ENCODE measurements around the gene ZNF664.

ZNF664 gene

DNA sequence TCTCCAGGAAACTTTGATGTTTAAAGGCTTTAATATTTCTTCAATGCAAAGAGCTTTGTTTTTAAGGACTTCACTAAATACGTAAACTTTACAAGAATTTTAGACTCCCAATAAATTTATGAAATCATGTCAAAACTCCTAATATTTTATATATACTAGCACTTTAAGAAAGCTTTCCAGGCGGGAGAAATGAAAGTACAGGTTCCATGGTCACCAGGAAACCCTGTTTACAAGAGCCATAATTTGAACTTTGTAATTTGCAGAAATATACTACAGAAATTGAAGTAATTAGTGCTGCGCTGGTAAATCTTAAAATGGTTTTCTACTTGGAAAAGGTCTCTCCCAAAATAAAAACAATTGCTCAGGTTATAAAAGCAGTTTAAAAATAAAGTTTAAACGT lies 9.2 kb upstream of the ZNF664 start:
- Histone ChIP-seq H3K9me3 (ENCODE audit: insufficient read depth, low read length, severe bottlenecking) (no peaks in the 10 kb centered on the region), H3K4me2 (ENCODE audit: insufficient read depth, low read length) (no peak overlapping the region), H3K36me3 (ENCODE audit: insufficient read depth, low read length) (no peaks in the 10 kb centered on the region; the same call in 1 of the 2 replicates), H3K79me2 (ENCODE audit: insufficient read depth, low read length) (no peaks in the 10 kb centered on the region), H2AFZ (ENCODE audit: low read depth, low read length) (no peak overlapping the region), H3K4me1 (ENCODE audit: insufficient read depth, low read length) (no peaks in the 10 kb centered on the region), H3K4me3 (ENCODE audit: low read depth in 1 of 2, low read length in 2 of 2) (no peak overlapping the region), H3K27me3 (ENCODE audit: insufficient read depth, low read length, poor library complexity) (no peaks in the 10 kb centered on the region), H3K27ac (ENCODE audit: low read length) (no peak overlapping the region), H4K20me1 (ENCODE audit: insufficient read depth, low read length) (peaks cover 12% of the 10 kb centered on the region; the same call in 1 of the 2 replicates), H3K9ac (ENCODE audit: low read depth, low read length) (no peak overlapping the region)
- DNase-seq (no peak), ATAC-seq (ENCODE audit: insufficient read depth, low read depth) (no peak)
- TF ChIP-seq, protein P1, sequence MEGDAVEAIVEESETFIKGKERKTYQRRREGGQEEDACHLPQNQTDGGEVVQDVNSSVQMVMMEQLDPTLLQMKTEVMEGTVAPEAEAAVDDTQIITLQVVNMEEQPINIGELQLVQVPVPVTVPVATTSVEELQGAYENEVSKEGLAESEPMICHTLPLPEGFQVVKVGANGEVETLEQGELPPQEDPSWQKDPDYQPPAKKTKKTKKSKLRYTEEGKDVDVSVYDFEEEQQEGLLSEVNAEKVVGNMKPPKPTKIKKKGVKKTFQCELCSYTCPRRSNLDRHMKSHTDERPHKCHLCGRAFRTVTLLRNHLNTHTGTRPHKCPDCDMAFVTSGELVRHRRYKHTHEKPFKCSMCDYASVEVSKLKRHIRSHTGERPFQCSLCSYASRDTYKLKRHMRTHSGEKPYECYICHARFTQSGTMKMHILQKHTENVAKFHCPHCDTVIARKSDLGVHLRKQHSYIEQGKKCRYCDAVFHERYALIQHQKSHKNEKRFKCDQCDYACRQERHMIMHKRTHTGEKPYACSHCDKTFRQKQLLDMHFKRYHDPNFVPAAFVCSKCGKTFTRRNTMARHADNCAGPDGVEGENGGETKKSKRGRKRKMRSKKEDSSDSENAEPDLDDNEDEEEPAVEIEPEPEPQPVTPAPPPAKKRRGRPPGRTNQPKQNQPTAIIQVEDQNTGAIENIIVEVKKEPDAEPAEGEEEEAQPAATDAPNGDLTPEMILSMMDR (IDR thresholded peaks at IDR 0.05; ENCODE audit: borderline replicate concordance, extremely low read depth, low read length, poor library complexity, severe bottlenecking), result no peak
- TF ChIP-seq EZH2 (IDR thresholded peaks at IDR 0.05; ENCODE audit: borderline replicate concordance, low read depth, low read length, severe bottlenecking), result no peak

DNA sequence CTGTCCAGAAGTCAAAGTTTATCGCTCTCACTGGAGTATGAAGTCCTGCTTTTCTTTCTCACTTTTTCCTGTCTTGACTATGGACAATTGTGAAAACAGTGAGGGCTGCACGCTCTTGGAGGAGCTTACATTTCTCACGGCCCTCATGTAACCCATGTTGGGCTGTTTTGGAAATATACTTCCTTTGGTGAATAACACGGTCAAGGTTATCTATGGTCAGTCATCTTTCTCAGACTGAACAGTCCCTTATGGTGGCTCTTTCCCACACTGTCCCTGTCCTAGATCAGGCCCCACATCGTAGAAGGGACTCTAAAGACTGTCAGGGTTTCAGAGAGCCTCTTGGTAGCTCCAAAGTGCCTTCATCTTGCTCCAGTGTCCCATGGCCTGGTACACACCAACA lies 7.6 kb upstream of the ZNF664 start:
- no peaks in the 10 kb centered on the region for H3K79me2 ChIP-seq (ENCODE audit: insufficient read depth, low read length)

DNA sequence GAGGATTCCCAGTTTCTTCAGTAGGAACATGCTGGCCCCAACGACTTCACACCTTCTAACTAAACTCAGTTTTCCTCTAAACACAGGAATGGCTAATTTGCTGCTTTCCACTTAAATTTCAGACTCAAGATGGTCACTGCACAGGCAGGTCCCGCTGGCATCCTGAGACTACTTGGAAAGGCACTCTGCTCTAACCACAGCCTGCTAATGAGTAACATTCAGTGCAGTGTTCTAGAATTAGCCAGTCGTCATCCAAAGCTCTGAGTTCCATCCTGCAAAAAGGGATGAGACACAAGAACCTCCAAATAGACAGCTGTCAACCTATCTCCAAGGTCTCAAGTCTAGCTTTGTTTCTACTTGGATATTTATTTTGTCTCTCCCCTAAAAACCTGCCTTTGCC lies 6.4 kb upstream of the ZNF664 start:
- H3K27me3 ChIP-seq (ENCODE audit: insufficient read depth, low read length, poor library complexity), result no peaks in the 10 kb centered on the region
- no peak overlapping the region for H2AFZ ChIP-seq (ENCODE audit: low read depth, low read length)
- H4K20me1 ChIP-seq (ENCODE audit: insufficient read depth, low read length), result peaks cover 12% of the 10 kb centered on the region; the same call in 1 of the 2 replicates
- no peak overlapping the region for H3K4me3 ChIP-seq (ENCODE audit: low read depth in 1 of 2, low read length in 2 of 2)
- TF ChIP-seq EZH2 (IDR thresholded peaks at IDR 0.05; ENCODE audit: borderline replicate concordance, low read depth, low read length, severe bottlenecking), result no peak
- TF ChIP-seq, protein P1 (IDR thresholded peaks at IDR 0.05; ENCODE audit: borderline replicate concordance, extremely low read depth, low read length, poor library complexity, severe bottlenecking), result no peak
- H3K4me2 ChIP-seq (ENCODE audit: insufficient read depth, low read length), result no peak overlapping the region
- no peak overlapping the region for H3K27ac ChIP-seq (ENCODE audit: low read length)
- no peaks in the 10 kb centered on the region for H3K9me3 ChIP-seq (ENCODE audit: insufficient read depth, low read length, severe bottlenecking)
- ATAC-seq (ENCODE audit: insufficient read depth, low read depth), result no peak
- H3K9ac ChIP-seq (ENCODE audit: low read depth, low read length), result no peak overlapping the region
- DNase-seq, result no peak
- H3K4me1 ChIP-seq (ENCODE audit: insufficient read depth, low read length), result peaks cover 8% of the 10 kb centered on the region
- H3K36me3 ChIP-seq (ENCODE audit: insufficient read depth, low read length), result no peaks in the 10 kb centered on the region; the same call in 1 of the 2 replicates
- no peaks in the 10 kb centered on the region for H3K79me2 ChIP-seq (ENCODE audit: insufficient read depth, low read length)

More for the DNA sequence above, 7.6 kb upstream of the ZNF664 start:
- no peaks in the 10 kb centered on the region for H3K9me3 ChIP-seq (ENCODE audit: insufficient read depth, low read length, severe bottlenecking)
- H3K36me3 ChIP-seq (ENCODE audit: insufficient read depth, low read length), result no peaks in the 10 kb centered on the region; the same call in 1 of the 2 replicates
- no peak overlapping the region for H3K27ac ChIP-seq (ENCODE audit: low read length)
- H3K9ac ChIP-seq (ENCODE audit: low read depth, low read length), result no peak overlapping the region
- DNase-seq (no peak), ATAC-seq (ENCODE audit: insufficient read depth, low read depth) (no peak)
- H4K20me1 ChIP-seq (ENCODE audit: insufficient read depth, low read length), result peaks cover 12% of the 10 kb centered on the region; the same call in 1 of the 2 replicates
- TF ChIP-seq, protein P1 (IDR thresholded peaks at IDR 0.05; ENCODE audit: borderline replicate concordance, extremely low read depth, low read length, poor library complexity, severe bottlenecking), result no peak
- TF ChIP-seq EZH2 (IDR thresholded peaks at IDR 0.05; ENCODE audit: borderline replicate concordance, low read depth, low read length, severe bottlenecking), result no peak
- H2AFZ ChIP-seq (ENCODE audit: low read depth, low read length), result no peak overlapping the region
- H3K4me1 ChIP-seq (ENCODE audit: insufficient read depth, low read length), result no peaks in the 10 kb centered on the region
- H3K4me2 ChIP-seq (ENCODE audit: insufficient read depth, low read length), result no peak overlapping the region
- no peak overlapping the region for H3K4me3 ChIP-seq (ENCODE audit: low read depth in 1 of 2, low read length in 2 of 2)
- no peaks in the 10 kb centered on the region for H3K27me3 ChIP-seq (ENCODE audit: insufficient read depth, low read length, poor library complexity)

Measured in DND-41 (cell line).